ENCODE results near the gene PRL. TPM values are rescaled to one million over a fixed set of nuclear protein-coding genes. Genes with fewer than 3 reads are reported as not detected.

The PRL gene
- total and polyA plus RNA-seq, 2 experiments from 2014 or later: not detected

DNA sequence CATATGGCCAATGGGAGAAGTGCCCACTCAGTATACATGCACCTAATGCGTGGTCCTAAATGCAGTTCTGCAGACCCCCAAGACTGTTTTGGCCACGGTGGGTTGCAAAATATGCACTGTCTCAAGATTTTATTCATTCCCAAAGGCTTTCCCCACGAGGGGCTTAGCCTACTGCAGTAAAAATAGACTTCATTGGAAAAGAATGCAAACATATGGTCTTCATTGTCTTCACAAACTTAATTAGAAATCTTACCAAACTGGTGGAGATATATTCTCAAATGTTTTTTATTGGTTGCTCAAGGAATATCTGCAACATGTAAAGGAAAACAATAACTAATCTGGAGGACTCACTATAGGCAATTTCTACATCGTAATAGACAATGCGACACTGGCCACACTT, 31.6 kb upstream of the PRL start (continued):
- TF ChIP-seq, protein P1, sequence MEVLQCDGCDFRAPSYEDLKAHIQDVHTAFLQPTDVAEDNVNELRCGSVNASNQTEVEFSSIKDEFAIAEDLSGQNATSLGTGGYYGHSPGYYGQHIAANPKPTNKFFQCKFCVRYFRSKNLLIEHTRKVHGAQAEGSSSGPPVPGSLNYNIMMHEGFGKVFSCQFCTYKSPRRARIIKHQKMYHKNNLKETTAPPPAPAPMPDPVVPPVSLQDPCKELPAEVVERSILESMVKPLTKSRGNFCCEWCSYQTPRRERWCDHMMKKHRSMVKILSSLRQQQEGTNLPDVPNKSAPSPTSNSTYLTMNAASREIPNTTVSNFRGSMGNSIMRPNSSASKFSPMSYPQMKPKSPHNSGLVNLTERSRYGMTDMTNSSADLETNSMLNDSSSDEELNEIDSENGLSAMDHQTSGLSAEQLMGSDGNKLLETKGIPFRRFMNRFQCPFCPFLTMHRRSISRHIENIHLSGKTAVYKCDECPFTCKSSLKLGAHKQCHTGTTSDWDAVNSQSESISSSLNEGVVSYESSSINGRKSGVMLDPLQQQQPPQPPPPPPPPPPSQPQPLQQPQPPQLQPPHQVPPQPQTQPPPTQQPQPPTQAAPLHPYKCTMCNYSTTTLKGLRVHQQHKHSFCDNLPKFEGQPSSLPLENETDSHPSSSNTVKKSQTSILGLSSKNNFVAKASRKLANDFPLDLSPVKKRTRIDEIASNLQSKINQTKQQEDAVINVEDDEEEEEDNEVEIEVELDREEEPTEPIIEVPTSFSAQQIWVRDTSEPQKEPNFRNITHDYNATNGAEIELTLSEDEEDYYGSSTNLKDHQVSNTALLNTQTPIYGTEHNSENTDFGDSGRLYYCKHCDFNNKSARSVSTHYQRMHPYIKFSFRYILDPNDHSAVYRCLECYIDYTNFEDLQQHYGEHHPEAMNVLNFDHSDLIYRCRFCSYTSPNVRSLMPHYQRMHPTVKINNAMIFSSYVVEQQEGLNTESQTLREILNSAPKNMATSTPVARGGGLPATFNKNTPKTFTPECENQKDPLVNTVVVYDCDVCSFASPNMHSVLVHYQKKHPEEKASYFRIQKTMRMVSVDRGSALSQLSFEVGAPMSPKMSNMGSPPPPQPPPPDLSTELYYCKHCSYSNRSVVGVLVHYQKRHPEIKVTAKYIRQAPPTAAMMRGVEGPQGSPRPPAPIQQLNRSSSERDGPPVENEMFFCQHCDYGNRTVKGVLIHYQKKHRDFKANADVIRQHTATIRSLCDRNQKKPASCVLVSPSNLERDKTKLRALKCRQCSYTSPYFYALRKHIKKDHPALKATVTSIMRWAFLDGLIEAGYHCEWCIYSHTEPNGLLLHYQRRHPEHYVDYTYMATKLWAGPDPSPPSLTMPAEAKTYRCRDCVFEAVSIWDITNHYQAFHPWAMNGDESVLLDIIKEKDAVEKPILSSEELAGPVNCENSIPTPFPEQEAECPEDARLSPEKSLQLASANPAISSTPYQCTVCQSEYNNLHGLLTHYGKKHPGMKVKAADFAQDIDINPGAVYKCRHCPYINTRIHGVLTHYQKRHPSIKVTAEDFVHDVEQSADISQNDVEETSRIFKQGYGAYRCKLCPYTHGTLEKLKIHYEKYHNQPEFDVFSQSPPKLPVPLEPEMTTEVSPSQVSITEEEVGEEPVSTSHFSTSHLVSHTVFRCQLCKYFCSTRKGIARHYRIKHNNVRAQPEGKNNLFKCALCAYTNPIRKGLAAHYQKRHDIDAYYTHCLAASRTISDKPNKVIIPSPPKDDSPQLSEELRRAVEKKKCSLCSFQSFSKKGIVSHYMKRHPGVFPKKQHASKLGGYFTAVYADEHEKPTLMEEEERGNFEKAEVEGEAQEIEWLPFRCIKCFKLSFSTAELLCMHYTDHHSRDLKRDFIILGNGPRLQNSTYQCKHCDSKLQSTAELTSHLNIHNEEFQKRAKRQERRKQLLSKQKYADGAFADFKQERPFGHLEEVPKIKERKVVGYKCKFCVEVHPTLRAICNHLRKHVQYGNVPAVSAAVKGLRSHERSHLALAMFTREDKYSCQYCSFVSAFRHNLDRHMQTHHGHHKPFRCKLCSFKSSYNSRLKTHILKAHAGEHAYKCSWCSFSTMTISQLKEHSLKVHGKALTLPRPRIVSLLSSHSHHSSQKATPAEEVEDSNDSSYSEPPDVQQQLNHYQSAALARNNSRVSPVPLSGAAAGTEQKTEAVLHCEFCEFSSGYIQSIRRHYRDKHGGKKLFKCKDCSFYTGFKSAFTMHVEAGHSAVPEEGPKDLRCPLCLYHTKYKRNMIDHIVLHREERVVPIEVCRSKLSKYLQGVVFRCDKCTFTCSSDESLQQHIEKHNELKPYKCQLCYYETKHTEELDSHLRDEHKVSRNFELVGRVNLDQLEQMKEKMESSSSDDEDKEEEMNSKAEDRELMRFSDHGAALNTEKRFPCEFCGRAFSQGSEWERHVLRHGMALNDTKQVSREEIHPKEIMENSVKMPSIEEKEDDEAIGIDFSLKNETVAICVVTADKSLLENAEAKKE (CRISPR knock-in tag; IDR thresholded peaks at IDR 0.05): no peak
- no peak for TF ChIP-seq EZH2 (IDR thresholded peaks at IDR 0.05; ENCODE audit: low read depth, unreplicated experiment)
- TF ChIP-seq, protein P2, sequence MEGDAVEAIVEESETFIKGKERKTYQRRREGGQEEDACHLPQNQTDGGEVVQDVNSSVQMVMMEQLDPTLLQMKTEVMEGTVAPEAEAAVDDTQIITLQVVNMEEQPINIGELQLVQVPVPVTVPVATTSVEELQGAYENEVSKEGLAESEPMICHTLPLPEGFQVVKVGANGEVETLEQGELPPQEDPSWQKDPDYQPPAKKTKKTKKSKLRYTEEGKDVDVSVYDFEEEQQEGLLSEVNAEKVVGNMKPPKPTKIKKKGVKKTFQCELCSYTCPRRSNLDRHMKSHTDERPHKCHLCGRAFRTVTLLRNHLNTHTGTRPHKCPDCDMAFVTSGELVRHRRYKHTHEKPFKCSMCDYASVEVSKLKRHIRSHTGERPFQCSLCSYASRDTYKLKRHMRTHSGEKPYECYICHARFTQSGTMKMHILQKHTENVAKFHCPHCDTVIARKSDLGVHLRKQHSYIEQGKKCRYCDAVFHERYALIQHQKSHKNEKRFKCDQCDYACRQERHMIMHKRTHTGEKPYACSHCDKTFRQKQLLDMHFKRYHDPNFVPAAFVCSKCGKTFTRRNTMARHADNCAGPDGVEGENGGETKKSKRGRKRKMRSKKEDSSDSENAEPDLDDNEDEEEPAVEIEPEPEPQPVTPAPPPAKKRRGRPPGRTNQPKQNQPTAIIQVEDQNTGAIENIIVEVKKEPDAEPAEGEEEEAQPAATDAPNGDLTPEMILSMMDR (conservative IDR thresholded peaks at IDR 0.05; ENCODE audit: low read depth in 2 of 2): no peak
- TF ChIP-seq EZH2phosphoT487 (IDR thresholded peaks at IDR 0.05; ENCODE audit: unreplicated experiment): no peak
- no peak for TF ChIP-seq NANOG (IDR thresholded peaks at IDR 0.05; ENCODE audit: borderline replicate concordance)
- TF ChIP-seq STAT1 (IDR thresholded peaks at IDR 0.05; ENCODE audit: unreplicated experiment): no peak
- TF ChIP-seq CREB1 (CRISPR knock-in tag; IDR thresholded peaks at IDR 0.05; ENCODE audit: low read depth): no peak
- no peak for TF ChIP-seq JUNB (IDR thresholded peaks at IDR 0.05; ENCODE audit: unreplicated experiment)
- TF ChIP-seq, protein P3, sequence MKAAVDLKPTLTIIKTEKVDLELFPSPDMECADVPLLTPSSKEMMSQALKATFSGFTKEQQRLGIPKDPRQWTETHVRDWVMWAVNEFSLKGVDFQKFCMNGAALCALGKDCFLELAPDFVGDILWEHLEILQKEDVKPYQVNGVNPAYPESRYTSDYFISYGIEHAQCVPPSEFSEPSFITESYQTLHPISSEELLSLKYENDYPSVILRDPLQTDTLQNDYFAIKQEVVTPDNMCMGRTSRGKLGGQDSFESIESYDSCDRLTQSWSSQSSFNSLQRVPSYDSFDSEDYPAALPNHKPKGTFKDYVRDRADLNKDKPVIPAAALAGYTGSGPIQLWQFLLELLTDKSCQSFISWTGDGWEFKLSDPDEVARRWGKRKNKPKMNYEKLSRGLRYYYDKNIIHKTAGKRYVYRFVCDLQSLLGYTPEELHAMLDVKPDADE (IDR thresholded peaks at IDR 0.05): no peak

Measured in GM23338 (cell line).